Erythroblast (primary cell): Measurements from ENCODE around the gene IBTK.

Source experiments
- GATA1 ChIP-seq: IDR thresholded peaks from 2 replicates; pipeline ENCODE4 v1.6.1; 2011; ENCODE audit warnings: low read depth, mild to moderate bottlenecking, control low read depth, low read length, moderate library complexity
- POLR2A ChIP-seq: IDR thresholded peaks from 2 replicates; pipeline ENCODE4 v1.6.1; 2011; ENCODE audit warnings: mild to moderate bottlenecking, low read length

DNA sequence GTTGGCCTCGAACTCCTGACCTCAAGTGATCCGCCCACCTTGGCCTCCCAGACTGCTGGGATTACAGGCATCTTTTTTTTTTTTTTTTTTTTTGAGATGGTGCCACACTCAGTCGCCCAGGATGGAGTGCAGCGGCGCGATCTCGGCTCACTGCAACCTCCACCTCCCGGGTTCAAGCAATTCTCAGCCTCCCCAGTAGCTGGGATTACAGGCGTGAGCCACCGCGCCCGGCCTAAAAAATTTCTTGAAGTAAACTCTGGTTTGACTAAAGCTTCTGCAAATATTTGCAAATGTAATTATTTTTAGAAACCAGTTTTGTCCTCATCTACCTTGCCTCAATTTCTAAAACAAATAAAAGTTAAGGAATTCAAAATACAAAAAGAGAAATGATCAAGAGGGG, 1.2 kb downstream of the IBTK start:
- TF ChIP-seq POLR2A = no peak
- TF ChIP-seq GATA1 = no peak
